Fibroblast of skin of right quadriceps (primary cell): ENCODE results near the gene DHX58.

Experiments
- DNase-seq: peaks from one replicate; pipeline ENCODE4 v3.0.0-alpha.2; 2013

Gene DHX58

DNA sequence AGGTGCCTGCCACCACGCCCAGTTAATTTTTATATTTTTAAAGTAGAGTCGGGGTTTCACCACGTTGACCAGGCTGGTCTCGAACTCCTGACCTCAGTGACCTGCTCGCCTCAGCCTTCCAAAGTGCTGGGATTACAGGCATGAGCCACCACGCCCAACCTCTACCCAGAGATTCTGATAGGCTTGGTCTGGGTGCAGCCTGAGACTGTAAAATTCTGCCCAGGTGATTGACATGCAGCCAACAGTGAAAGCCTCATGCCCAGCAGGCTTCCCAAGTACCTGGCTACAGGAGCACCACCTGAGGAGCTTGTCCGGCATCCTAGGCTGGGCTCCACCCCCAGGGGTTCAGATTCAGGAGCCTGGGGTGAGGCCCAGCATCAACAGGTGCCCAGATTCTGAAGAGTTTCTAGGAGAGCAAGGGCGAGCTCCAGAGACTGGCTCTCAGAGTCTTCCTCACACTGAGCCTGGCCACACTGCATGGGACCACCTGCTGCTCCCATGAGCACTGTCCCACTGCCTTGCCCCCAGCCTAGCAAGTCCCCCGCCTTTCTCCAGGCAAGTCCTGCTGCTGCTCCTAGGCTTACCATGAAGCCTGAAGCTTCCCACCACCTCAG, 30.9 kb downstream of the DHX58 start:
- DNase-seq = no peak

DNA sequence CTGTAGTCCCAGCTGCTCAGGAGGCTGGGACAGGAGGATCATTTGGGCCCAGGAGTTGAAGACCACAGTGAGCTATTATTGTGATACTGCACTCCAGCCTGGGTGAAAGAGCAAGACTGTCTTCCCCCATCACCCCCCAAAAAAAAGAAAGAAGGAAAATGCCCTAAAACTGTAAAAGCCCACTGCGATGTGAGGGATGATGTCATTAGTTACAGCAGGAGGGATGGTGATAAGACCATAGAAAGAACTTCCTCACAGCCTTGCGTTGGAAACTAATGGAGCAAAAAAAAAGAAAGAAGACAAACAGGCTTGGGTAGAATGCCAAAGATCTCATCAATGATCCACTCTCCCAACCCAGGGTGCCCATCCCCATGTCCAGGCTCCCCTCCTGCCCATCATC, 33.0 kb downstream of the DHX58 start:
- no peak for DNase-seq

DNA sequence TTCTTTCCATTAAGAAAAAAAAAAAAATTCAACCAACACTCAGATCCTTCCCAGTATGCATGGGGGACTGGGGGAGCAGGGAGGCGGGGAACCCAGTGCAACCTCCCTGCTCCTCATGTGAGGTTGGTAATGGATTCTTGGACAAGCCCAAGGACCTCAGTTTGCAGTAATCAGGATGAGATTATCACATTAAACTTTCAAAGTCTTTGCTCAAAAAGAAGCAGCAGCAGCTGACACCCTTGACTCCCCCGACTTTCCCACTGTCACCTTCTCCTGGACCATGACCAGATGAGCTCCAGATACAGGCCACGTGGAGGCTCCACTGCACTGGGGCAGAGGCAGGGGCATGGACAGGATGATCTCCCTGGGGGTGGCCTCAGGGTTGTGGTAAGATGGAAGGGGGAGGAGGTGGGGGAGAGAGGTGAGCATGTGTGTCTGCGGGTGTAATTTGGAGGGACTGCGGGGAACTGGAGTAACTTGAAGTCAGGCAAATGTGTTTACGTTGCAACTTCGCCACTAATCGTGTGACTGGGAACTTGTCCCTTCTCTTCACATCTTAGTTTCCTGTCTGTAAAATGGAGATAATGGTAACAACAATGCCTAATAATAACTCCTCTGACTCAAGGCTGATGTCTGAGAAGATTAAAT, 34.0 kb downstream of the DHX58 start:
- no peak for DNase-seq

DNA sequence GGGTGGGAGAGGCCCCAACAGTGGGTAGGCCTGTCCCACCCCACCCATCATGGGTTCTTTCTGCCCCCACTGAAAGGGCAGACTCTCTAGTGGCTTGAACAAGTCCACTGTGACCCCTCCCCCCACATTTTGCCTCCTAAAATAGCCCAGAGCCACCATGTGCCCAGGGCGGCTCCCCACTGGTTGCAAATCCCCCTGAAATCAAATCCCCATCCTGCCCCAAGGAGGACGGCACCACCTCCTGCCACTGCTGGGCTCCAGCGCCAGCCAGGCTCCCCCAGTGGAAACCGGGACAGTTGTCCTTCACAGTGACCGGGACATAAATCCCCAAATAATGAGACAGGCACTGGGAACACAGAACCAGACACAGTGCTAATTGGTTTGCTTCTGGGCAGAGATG, 34.8 kb downstream of the DHX58 start:
- no peak for DNase-seq

DNA sequence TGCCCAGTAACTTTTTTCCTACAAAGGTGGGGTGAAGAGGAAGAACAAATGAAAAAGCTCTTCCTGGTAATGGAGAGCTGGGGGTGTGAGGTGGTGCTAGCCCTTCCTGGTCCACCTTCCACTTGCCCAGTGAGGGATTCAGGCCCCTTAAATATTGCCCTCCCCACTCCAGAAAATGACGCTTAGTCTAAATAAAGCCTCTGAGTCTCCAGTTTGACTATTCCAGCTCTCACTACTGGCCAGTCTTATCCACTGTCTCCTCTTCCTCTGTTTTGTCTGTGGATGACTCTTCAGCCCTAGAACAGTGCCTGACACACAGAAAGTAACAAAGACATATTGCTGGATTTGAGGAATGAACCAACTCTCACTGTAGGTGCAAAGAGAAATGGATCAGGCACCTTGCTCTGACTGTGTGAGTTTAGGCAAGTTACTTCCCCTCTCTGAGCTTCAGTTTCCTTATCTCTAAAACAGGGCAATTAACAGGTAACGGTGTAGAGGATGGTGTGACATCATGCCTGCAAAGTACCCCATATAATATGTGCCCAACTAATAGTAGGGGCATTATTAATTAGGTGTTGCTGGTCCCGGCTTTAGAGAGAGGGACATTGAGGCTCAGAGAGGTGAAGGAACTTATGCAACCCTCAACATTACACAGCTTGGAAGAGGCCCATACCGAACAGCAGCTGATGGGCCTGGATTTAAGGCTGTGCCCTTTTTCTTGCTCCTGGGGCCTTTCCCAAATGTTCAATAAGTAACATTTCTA, 35.5 kb downstream of the DHX58 start:
- no peak for DNase-seq

DNA sequence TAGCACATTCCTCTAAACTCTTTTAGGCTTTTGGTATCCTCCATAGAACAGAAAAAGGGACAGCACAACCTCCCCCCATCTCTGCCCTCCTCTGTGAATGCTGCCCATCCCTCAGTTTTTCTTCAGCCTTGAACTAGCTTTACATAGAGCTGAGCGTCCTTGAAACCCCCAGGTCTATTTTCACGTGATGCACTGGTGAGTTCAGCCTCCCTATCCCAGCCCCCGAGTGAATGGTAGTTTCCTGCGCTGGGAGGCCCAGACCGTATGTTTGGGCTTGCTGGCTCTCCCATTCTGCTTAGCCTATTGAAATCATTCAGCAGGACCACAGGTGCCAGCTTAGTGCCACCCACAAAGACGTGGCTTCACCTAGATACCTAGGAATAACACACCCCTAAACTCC, 36.7 kb downstream of the DHX58 start:
- DNase-seq = no peak

DNA sequence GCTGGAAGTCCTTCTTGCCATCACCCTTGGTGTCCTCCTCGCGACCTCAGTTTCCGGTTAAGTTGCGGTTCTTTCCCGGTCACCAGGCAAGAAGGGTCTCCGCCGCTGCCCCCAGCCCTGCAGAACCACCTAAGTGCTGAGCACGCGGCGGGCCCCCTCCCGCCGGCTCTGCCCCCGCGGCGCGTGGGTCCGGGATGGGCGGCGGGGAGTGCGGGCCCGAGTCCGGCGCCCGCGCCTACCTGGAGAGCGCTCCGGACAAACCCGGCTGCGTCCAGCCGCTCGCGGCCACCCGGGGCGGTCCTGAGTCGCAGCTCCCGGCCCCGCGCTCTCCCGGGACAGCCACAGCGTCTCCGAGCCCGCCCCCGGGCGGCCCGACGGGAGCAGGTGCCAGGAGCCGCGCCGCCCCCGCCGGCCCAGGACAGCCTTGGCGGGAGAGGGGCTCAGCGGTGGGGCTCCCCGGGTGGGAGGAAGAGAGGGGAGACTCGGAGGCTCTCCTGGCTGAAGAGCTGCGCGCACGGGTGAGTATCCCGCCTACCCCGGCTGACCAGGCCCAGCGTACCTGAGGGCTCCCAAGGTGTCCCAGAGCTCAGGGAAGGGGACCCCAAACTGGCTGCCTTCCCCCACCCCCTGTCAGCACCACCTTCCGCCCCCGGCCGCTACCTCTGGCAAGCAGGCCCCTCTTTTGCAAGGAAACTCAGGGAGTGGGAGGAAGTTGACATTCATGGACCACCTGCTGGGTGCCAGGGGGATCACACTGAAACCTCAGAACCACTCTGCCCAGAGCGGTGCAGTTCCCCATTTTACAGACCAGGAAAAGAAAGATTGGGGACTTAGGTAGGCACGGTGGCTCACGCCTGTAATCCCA, 40.0 kb downstream of the DHX58 start:
- no peak for DNase-seq

DNA sequence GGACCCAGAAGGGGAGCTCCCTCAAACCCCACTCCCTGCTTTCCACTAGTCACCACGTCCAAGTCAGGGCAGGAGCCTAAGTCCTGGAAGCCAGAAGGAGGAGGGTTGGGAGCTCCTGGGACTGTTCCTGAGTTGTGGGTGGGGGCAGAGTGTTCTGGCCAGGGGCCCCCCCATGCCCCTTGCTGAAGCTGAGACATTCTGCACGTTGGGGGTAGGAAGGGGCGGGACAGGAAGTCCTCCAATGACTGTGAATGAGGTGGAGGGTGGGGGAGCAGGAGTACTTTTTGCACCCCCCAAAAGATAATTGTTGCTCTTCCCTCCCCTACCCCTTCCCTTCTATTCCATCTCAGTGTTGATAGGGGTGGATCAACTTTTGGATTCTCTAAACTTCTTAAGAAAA, 40.7 kb downstream of the DHX58 start:
- no peak for DNase-seq

DNA sequence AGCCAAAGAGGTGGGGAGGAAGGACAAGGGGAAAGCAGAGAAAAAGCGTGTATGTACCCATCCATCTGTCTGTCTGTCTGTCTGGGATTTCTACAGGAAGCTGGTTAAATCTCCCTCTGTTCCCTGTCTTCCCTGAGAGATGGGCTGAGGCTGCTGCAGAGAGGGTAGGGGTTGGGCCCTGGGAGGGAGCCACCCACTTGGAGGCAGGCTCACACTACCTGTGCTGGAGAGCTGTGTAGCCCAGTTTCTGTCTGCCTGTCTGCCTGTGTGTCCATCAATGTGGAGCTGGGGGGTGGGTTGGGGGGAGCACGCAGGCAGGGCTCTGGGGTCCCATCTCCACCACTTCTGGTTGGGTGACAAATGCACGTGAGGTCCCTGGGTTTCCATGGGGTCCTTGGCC, 43.5 kb downstream of the DHX58 start:
- DNase-seq = no peak

DNA sequence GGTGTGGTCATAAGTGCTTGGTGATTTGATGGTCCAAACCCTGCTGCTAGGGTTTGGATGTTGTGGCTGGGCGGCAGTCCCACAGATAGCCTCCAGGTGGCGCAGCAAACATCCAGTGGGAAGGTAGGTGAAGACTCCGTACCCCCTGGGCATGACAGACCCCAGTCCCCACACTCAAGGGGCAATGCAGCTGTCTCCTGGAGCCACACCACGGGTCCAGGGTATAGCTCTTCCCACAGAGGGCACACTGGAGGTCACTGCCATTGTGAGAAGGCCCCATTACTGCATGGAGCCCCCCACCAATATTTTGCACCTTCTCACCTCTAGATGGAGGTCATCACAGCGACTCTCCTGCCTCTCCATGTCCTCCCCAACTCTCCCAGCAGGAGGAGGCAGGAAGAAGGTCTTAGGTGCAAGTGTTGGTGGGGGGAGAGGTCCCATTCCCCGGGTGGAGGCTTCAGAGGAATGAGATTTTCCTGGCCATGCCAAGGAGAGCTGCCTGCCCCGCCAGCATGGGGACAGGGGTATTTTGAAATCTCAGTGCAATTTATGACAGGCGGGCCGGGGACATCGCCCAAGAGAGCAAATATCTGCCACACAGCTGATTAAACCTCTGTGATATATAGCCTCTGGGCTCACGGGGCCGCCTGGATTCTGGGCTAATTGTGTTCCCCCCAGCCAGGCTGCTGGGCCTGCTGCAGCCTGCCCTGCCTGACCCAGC, 45.0 kb downstream of the DHX58 start:
- DNase-seq = peak; percentile 24

DNA sequence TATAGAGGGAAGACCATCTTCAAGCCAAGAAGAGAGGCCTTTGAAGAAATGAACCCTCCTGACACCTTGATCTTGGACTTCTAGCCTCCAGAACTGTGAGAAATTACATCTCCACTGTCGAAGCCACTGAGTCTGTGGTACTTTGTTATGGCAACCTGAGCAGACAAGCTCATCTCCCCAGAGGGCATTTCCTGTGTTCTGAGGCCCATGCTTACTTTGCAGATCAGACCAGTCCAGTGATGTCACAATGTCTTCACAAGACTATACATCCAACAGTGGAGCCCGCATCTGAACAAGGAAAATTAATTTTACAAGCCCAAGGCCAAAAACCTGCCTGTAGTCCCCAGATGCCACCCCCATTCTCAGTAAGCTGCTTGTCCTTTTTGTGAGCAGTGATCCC, 47.3 kb downstream of the DHX58 start:
- no peak for DNase-seq

DNA sequence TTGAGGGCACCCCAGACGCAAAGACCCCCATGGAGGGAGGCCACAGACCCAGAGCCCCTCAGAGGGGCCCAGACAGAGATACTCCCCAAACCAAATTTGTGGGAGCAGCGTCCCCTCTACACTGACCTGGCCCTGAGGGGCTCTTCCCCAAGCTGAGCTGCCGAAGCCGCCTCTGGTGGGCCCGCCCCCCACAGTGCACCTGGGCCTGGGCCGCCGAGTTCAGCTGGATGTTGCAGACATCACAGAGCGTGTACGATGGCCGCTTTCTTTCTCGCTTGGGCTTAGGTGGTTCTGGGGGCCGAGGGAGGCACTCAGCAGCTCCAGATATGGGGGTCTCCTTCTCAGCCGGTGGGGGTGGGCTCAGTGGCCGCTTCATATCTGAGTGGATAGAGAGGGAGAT, 49.8 kb downstream of the DHX58 start:
- no peak for DNase-seq

DNA sequence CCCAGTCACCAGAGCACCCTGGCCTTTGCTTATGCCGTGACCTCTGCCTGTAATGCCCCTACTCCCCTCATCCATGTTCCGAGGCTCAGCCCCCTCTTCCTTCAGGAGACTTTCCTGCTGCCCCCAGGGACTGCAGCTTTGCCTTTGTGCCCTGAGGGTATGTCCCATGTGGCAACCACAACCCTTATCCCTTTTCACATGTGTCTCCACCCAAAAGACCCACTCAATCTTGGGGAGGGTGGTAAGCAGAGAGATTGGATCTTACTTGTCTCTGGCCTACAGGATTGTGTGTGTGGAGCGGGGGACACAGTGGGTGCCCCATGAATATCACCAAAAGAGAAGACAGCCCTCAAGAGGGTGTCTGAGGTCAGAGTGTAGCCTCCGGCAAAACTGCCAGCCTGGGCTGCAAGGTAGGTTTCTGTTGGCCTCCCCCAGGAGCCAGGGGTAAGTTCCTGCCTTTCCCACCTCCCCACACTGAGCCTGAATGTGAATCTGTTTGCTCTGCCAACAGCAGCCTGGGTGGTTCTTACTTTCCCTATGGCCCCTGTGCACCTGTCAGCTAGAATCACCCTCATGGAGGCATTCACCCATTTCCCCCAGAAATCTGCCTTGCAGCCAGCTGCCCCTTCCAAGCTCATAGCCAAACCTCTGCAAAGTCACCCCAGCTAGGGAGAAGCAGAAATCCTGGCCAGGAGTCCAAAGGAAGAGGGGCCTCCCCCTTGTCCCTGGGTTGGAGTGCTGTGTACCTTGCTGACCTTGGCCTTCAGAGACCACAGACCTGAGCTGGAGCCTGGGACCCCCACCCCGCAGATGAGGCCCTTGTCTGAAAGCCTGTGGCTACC, 50.6 kb downstream of the DHX58 start:
- DNase-seq = no peak

DNA sequence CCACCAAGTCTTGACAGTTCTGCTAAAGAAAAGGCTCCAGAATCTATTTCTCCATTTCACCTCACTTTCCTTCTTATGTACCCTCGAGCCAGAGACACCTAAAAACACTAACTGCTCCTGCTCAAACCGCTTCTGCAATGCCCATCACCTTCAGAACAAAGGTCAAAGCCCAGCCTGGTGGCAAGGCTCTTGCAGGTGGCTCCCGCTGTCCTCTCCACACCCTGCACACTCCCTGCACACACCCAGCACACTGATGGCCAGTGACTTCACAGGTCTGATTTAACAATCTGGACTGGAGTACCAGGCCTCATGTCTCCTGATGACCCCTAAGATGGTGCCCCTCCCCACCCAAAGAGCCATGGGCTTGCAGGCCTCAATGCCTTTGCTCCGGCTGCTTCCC, 52.3 kb downstream of the DHX58 start:
- DNase-seq = no peak

DNA sequence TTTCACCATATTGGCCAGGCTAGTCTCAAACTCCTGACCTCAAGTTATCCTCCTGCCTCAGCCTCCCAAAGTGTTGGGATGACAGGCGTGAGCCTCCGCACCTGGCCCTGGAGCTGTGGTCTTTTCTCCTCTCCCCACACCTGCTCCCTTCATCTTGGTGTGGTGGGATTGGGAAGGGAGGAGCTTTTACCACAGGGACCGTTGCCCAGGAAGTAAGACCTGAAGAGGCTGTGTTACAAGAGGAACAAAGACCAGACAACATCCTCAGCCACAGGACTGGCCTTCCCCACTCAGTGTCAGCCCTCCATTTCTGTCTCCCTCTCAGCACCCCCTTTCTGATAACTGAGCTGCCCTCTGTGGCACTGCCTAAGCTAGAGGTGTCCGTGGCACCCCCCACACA, 52.7 kb downstream of the DHX58 start:
- no peak for DNase-seq

DNA sequence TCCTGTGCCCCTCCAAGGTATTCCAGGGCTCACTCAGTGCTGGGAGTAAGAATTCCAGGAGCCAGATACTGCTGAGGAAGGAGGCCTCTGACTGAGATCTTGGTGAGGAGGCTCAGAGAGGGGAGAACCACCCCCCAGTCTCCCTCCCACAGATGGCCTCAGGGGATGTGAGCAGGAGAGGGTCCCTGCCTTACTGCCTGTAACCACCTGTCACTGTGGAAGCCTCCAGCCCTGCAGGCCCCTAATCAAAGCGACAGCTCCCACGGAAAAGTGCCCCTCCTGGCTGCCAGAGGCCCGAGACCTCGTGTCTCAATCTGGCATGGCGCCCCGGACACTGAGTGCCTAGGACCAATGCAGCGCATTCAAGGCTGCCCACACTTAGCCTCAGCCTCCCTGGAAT, 54.5 kb downstream of the DHX58 start:
- no peak for DNase-seq

DNA sequence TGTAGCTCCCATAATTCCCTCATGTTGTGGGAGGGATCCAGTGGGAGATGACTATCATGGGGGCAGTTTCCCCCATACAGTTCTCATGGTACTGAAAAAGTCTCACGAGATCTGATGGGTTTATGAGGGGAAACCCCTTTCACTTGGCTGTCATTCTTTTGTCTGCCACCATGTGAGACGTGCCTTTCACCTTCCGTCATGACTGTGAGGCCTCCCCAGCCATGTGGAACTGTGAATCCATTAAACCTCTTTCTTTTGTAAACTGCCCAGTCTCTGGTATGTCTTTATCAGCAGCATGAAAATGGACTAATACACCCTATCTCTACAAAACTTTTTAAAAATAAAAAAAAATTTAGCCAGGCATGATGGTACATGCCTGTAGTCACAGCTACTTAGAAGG, 55.9 kb downstream of the DHX58 start:
- no peak for DNase-seq

DNA sequence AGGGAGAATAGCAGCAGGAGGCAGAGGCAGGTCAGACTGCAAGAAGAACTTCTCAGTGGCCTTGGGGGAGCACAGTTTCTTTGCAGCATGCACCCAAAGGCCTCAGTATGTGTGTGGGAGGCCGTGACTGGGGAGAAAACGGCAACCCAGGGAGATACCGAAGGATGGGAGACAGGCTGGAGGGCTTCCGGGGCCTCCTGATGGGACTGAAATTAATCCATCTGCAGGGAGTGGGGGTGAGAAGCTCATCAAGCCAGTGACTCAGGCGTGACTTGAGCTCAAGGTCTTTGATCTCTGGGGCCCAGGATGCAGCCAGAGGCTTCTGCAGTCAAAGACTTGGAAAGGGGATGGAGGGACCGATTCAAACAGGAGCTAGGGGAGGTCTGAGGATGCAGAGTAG, 57.0 kb downstream of the DHX58 start:
- DNase-seq = peak; percentile 17

DNA sequence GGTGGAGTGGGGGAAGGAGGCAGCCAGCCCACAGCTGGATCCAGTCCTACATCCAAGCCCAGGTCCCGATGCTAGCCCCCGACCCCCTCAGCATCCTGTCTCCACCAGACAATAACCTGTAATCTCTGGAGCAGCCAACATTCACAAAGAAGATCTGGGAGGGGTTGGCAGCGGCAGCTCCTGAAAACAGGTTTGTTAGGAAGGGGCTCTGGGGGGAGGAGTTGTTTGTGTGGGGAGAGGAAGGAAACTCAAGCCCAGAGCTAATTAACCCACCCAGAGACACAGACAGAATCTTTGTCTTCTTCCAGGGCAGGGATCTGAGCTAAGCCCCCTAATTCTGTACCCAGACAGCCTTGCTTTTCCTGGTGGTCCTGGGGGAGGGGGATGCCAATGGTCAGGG, 57.5 kb downstream of the DHX58 start:
- DNase-seq = no peak

DNA sequence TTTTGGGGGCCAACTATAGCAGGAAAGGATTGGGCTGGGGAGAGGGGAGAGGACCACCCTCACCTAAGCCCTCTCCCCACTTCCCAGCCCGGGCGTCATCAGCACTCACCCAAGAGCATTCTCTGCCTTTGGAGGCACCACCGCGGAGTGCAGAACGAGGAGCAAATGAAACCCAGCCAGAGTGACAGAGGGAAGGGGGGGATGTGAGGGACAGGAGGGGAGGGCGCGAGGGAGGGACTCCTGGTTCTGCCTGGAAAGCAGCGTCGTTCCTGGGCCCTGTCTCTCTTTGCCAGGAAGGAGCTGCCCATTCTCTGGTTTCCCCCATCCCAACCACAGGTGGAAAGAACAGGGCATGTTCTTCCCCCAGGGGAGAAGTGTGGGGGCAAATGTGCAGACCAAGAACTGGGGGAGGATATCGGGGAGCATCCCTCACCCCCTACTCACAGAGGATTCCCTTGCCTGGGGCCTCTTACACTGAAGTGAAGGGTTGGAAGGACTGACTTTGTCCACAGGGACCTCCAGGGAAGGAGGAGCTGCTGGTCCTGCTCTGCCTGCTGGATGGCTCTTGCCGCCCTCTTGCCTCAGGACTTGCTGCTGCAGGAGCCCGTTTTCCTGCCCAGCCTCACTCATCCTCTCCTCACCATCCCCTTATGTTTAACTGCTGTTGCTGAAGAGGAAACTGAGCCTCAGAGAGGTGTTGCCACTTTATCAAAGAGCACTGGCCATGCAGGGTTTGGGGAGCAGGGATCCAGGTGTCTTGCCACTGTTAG, 58.6 kb downstream of the DHX58 start:
- DNase-seq = no peak

DNA sequence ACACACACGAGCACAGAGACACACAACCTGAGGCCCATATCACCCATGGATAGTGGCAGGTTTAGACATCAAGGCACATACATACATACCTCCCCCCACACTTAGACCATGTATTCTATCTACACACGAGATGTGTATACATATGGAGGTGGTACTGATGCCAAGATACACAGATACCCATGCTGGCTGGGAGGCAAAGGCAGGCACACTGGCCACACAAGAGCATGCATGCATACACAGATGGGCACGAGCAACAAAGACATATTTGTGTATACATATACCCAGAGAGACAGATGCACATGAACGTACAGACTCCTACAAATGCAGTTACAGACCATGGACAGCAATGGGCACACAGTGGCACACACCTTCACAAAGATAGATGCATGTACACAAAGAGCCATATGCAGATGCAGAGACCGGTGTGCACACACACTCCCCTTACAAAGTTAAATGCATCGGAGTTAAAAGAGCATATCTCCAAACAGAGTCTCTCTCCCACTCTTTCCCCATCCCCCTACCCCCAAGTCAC, 60.1 kb downstream of the DHX58 start:
- no peak for DNase-seq
